Measurements from ENCODE around the gene SLC15A4.

DNA sequence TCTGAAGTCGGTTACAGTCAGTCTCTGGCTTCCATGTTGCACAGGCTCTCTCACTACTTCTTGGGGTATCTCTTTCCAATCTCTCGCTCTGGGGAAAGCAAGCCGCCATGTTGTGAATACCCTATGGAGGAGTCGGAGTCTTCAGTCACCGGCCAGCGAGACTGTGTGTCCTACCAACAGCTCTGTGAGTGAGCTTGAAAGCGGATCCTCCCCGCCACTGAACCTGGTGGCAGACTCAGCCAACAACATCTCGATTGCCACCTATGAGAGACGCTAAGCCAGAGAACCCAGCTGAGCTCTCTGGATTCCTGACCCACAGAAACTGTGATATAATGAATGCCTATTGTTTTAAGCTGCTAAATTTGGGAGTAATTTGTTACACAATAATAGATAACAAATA lies 51.5 kb downstream of the SLC15A4 start:
- no peak for TF ChIP-seq POLR2AphosphoS5 (IDR thresholded peaks at IDR 0.05; ENCODE audit: low read depth, low read length)
- TF ChIP-seq, protein P1, sequence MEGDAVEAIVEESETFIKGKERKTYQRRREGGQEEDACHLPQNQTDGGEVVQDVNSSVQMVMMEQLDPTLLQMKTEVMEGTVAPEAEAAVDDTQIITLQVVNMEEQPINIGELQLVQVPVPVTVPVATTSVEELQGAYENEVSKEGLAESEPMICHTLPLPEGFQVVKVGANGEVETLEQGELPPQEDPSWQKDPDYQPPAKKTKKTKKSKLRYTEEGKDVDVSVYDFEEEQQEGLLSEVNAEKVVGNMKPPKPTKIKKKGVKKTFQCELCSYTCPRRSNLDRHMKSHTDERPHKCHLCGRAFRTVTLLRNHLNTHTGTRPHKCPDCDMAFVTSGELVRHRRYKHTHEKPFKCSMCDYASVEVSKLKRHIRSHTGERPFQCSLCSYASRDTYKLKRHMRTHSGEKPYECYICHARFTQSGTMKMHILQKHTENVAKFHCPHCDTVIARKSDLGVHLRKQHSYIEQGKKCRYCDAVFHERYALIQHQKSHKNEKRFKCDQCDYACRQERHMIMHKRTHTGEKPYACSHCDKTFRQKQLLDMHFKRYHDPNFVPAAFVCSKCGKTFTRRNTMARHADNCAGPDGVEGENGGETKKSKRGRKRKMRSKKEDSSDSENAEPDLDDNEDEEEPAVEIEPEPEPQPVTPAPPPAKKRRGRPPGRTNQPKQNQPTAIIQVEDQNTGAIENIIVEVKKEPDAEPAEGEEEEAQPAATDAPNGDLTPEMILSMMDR (IDR thresholded peaks at IDR 0.05), result no peak

Measured in Panc1 (cell line).